Measurements from ENCODE around the gene SPECC1L. TPM values are rescaled to one million over a fixed set of nuclear protein-coding genes. Genes with fewer than 3 reads are reported as not detected.

The SPECC1L gene
- total RNA-seq, 1 donor from 2014 or later: 69.2 TPM

GRCh38 chr22:24451162-24451561 is 180.5 kb downstream of the SPECC1L start:
- no peak overlapping the region for H3K27ac ChIP-seq (ENCODE audit: low read depth, low read length)
- FAIRE-seq: no peak
- no peak overlapping the region for H2AFZ ChIP-seq (ENCODE audit: low read depth, low read length)
- DNase-seq (ENCODE audit: low read depth): no peak
- peaks cover 20% of the 10 kb centered on the region for H3K27me3 Mint-ChIP-seq (ENCODE audit: low read depth, unreplicated experiment)
- no peak overlapping the region for H3K4me3 ChIP-seq (ENCODE audit: insufficient read depth, low read depth, low read length)
- peaks cover 1% of the 10 kb centered on the region for H3K4me1 Mint-ChIP-seq (ENCODE audit: low read depth, unreplicated experiment)
- H3K4me1 ChIP-seq (ENCODE audit: insufficient read depth, low read length): no peaks in the 10 kb centered on the region
- TF ChIP-seq CTCF (IDR thresholded peaks at IDR 0.05; ENCODE audit: insufficient read depth, low read depth, low read length): no peak
- no peak for TF ChIP-seq EZH2 (IDR thresholded peaks at IDR 0.05; ENCODE audit: insufficient read depth, low read length)
- no peaks in the 10 kb centered on the region for H3K36me3 ChIP-seq (ENCODE audit: insufficient read depth, low read length)
- H3K9me3 Mint-ChIP-seq (ENCODE audit: unreplicated experiment): peaks cover 3% of the 10 kb centered on the region
- H3K27me3 ChIP-seq (ENCODE audit: insufficient read depth, low read length): no peaks in the 10 kb centered on the region
- H3K4me3 Mint-ChIP-seq (ENCODE audit: unreplicated experiment): no peak overlapping the region
- no peak overlapping the region for H3K4me2 ChIP-seq (ENCODE audit: low read length)
- no peak overlapping the region for H3K9ac ChIP-seq (ENCODE audit: low read length)
- H3K9me3 ChIP-seq (ENCODE audit: insufficient read depth, low read depth, low read length): no peaks in the 10 kb centered on the region
- H3K79me2 ChIP-seq (ENCODE audit: insufficient read depth, low read length): no peaks in the 10 kb centered on the region
- no peak overlapping the region for H3K27ac Mint-ChIP-seq (ENCODE audit: unreplicated experiment)
- H3K36me3 Mint-ChIP-seq (ENCODE audit: low read depth, unreplicated experiment): no peaks in the 10 kb centered on the region
- no peaks in the 10 kb centered on the region for H4K20me1 ChIP-seq (ENCODE audit: insufficient read depth, low read length)

- Mint-ChIP-seq H3K9me3 (ENCODE audit: unreplicated experiment) (peaks cover 3% of the 10 kb centered on the region), H3K4me3 (ENCODE audit: unreplicated experiment) (no peak overlapping the region), H3K27me3 (ENCODE audit: low read depth, unreplicated experiment) (peaks cover 13% of the 10 kb centered on the region), H3K4me1 (ENCODE audit: low read depth, unreplicated experiment) (peaks cover 1% of the 10 kb centered on the region), H3K27ac (ENCODE audit: unreplicated experiment) (no peak overlapping the region), H3K36me3 (ENCODE audit: low read depth, unreplicated experiment) (no peaks in the 10 kb centered on the region)
- Histone ChIP-seq H3K4me1 (ENCODE audit: insufficient read depth, low read length) (no peaks in the 10 kb centered on the region), H3K4me2 (ENCODE audit: low read length) (no peak overlapping the region), H2AFZ (ENCODE audit: low read depth, low read length) (no peak overlapping the region), H3K4me3 (ENCODE audit: insufficient read depth, low read depth, low read length) (no peak overlapping the region), H4K20me1 (ENCODE audit: insufficient read depth, low read length) (no peaks in the 10 kb centered on the region), H3K36me3 (ENCODE audit: insufficient read depth, low read length) (no peaks in the 10 kb centered on the region), H3K79me2 (ENCODE audit: insufficient read depth, low read length) (no peaks in the 10 kb centered on the region), H3K9me3 (ENCODE audit: insufficient read depth, low read depth, low read length) (no peaks in the 10 kb centered on the region), H3K9ac (ENCODE audit: low read length) (no peak overlapping the region), H3K27ac (ENCODE audit: low read depth, low read length) (no peak overlapping the region), H3K27me3 (ENCODE audit: insufficient read depth, low read length) (no peaks in the 10 kb centered on the region)
- TF ChIP-seq CTCF (IDR thresholded peaks at IDR 0.05; ENCODE audit: insufficient read depth, low read depth, low read length): no peak
- no peak for TF ChIP-seq EZH2 (IDR thresholded peaks at IDR 0.05; ENCODE audit: insufficient read depth, low read length)
- no peak for FAIRE-seq
- no peak for DNase-seq (ENCODE audit: low read depth)
Measured at GRCh38 chr22:24453853-24454252, 183.2 kb downstream of the SPECC1L start.

- Mint-ChIP-seq H3K4me3 (ENCODE audit: unreplicated experiment) (no peak overlapping the region), H3K9me3 (ENCODE audit: unreplicated experiment) (peaks cover 2% of the 10 kb centered on the region), H3K27ac (ENCODE audit: unreplicated experiment) (no peak overlapping the region), H3K36me3 (ENCODE audit: low read depth, unreplicated experiment) (no peaks in the 10 kb centered on the region), H3K4me1 (ENCODE audit: low read depth, unreplicated experiment) (peaks cover 6% of the 10 kb centered on the region), H3K27me3 (ENCODE audit: low read depth, unreplicated experiment) (peaks cover 6% of the 10 kb centered on the region)
- Histone ChIP-seq H3K36me3 (ENCODE audit: insufficient read depth, low read length) (no peaks in the 10 kb centered on the region), H3K4me3 (ENCODE audit: insufficient read depth, low read depth, low read length) (no peak overlapping the region), H3K9me3 (ENCODE audit: insufficient read depth, low read depth, low read length) (no peaks in the 10 kb centered on the region), H4K20me1 (ENCODE audit: insufficient read depth, low read length) (no peaks in the 10 kb centered on the region), H3K27me3 (ENCODE audit: insufficient read depth, low read length) (no peaks in the 10 kb centered on the region), H3K79me2 (ENCODE audit: insufficient read depth, low read length) (no peaks in the 10 kb centered on the region), H3K9ac (ENCODE audit: low read length) (no peak overlapping the region), H3K4me1 (ENCODE audit: insufficient read depth, low read length) (peaks cover 3% of the 10 kb centered on the region), H3K4me2 (ENCODE audit: low read length) (no peak overlapping the region), H3K27ac (ENCODE audit: low read depth, low read length) (no peak overlapping the region), H2AFZ (ENCODE audit: low read depth, low read length) (no peak overlapping the region)
- FAIRE-seq: no peak
- TF ChIP-seq EZH2 (IDR thresholded peaks at IDR 0.05; ENCODE audit: insufficient read depth, low read length): no peak
- TF ChIP-seq CTCF (IDR thresholded peaks at IDR 0.05; ENCODE audit: insufficient read depth, low read depth, low read length): no peak
- no peak for DNase-seq (ENCODE audit: low read depth)
Measured at GRCh38 chr22:24455039-24455438, 184.4 kb downstream of the SPECC1L start.
